ENCODE data around the gene PHC1.

GRCh38 chr12:8946733-8947132 is 32.4 kb downstream of the PHC1 start:
- TF ChIP-seq CTCF (IDR thresholded peaks at IDR 0.05) = no peak
- TF ChIP-seq POLR2A (IDR thresholded peaks at IDR 0.05) = no peak

All from lower leg skin (tissue), 3 donors.